ENCODE data around the gene BEST4. TPM values are rescaled to one million over a fixed set of nuclear protein-coding genes. Genes with fewer than 3 reads are reported as not detected.
"Not testable (repeated sequence)": the region's sequence is repeated elsewhere in the genome, so short reads cannot be mapped to it uniquely, and the experiment has no call there.

The BEST4 gene
- total and polyA plus RNA-seq, 2 of the 8 experiments (the other 6 are each of a cell fraction or from before 2014, with no cell fraction given), result 0.76 to 1.4 TPM

DNA sequence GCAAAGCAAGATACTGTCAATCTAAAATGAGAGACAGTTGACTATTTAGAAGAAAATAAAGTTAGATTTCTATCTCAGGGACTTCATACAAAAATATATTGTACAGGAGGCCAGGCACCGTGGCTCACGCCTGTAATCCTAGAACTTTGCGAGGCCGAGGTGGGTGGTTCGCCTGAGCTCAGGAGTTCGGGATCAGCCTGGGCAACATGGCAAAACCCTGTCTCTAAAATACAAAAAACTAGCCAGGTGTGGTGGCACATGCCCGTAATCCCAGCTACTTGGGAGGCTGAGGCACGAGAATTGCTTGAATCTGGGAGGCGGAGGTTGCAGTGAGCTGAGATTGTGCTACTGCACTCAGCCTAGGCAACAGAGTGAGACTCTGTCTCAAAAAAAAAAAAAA lies 28.0 kb upstream of the BEST4 start:
- POLR2A ChIA-PET (ENCODE audit: partially characterized antibody), result interaction anchor here (0.6 to 16.6 kb wide), 4 partner anchors 10 to 488 kb away, joined by 3 to 547 read pairs (median 44); partner anchors contain the start of genes BTBD19, DYNLT4, PLK3 and RNU5D-1

More for the DNA sequence above, 28.0 kb upstream of the BEST4 start:
- not testable (repeated sequence) for H2BK120ac ChIP-seq (replicated peaks; ENCODE audit: low read depth, low read length); H3K27ac ChIP-seq (ENCODE audit: low read depth, low read length); H3K36me3 ChIP-seq (ENCODE audit: control insufficient read depth in 2 of 4, insufficient read depth in 4 of 4, low read length in 3 of 4); H2BK5ac ChIP-seq (ENCODE audit: low read depth, low read length); H3K18ac ChIP-seq (ENCODE audit: extremely low read depth, low read length); DNase-seq (ENCODE audit: low read depth in 1 of 2, low spot score in 2 of 2); FAIRE-seq; H3K4me2 ChIP-seq (ENCODE audit: insufficient read depth in 1 of 2, low read depth in 2 of 2, low read length in 2 of 2); H4K91ac ChIP-seq (replicated peaks; ENCODE audit: insufficient read length, low read length); H3K56ac ChIP-seq (replicated peaks; ENCODE audit: insufficient read length, low read depth, low read length); H2BK20ac ChIP-seq (ENCODE audit: low read length); H3K4ac ChIP-seq (replicated peaks; ENCODE audit: insufficient read length, low read depth, low read length); H3K79me1 ChIP-seq (ENCODE audit: low read depth, low read length); H4K5ac ChIP-seq (ENCODE audit: insufficient read length, low read depth, low read length); H3K9me3 ChIP-seq (ENCODE audit: insufficient read depth in 2 of 2, low read depth in 1 of 2, low read length in 1 of 2); H2AFZ ChIP-seq (ENCODE audit: low read length); H3K14ac ChIP-seq (ENCODE audit: insufficient read length); H3K9ac ChIP-seq (replicated peaks in 1 of 4; ENCODE audit: extremely low read depth in 1 of 4, low read depth in 3 of 4, low read length in 3 of 4); H3K27me3 ChIP-seq (replicated peaks in 1 of 4; ENCODE audit: control insufficient read depth in 3 of 4, extremely low read depth in 1 of 4, insufficient read depth in 3 of 4, low read length in 3 of 4); H2BK12ac ChIP-seq (ENCODE audit: low read depth, low read length); H3K79me2 ChIP-seq (ENCODE audit: control insufficient read depth in 1 of 2, insufficient read depth in 2 of 2, low read length in 2 of 2); H2AK5ac ChIP-seq (ENCODE audit: low read depth, low read length); H4K20me1 ChIP-seq (replicated peaks in 1 of 2; ENCODE audit: control insufficient read depth in 1 of 2, insufficient read depth in 2 of 2, low read length in 2 of 2); H3K4me3 ChIP-seq (ENCODE audit: extremely low read depth in 1 of 4, insufficient read depth in 2 of 4, low read depth in 3 of 4, low read length in 4 of 4); H3K23ac ChIP-seq (ENCODE audit: insufficient read length); H2BK15ac ChIP-seq (ENCODE audit: low read length); H4K8ac ChIP-seq (ENCODE audit: extremely low read depth, insufficient read depth, low read length)
- WGBS, 2 experiments (ENCODE audit: extremely low coverage in 1 of 2, insufficient coverage in 1 of 2, insufficient read length in 1 of 2, insufficient replicate concordance in 2 of 2, low coverage in 1 of 2, low lambda C conversion rate in 2 of 2, missing lambda C conversion rate in 1 of 2), result 96% methylated on average over 9 of the region's 9 CpGs; no CpG with 5 or more reads in 1 of the 2 experiments
- peaks cover 2 to 11% (median 9%) of the 10 kb centered on the region in 4 experiments; a peak in 6 of 7 replicates for H3K4me1 ChIP-seq (replicated peaks in 1 of 4; ENCODE audit: control insufficient read depth in 3 of 4, insufficient read depth in 4 of 4, low read length in 3 of 4)
- H3K23me2 ChIP-seq (ENCODE audit: low read depth, low read length), result peaks cover 13% of the 10 kb centered on the region
- CTCF ChIA-PET (ENCODE audit: partially characterized antibody), result interaction anchor here (0.8 to 6.0 kb wide), 5 partner anchors 10 to 31 kb away, joined by 3 to 51 read pairs (median 26); partner anchors contain the start of genes BEST4 and PLK3
